Measurements from ENCODE around the gene SLC47A2. TPM values are rescaled to one million over a fixed set of nuclear protein-coding genes. Genes with fewer than 3 reads are reported as not detected.

SLC47A2 gene
- total RNA-seq, 4 donors from 2014 or later = not detected

DNA sequence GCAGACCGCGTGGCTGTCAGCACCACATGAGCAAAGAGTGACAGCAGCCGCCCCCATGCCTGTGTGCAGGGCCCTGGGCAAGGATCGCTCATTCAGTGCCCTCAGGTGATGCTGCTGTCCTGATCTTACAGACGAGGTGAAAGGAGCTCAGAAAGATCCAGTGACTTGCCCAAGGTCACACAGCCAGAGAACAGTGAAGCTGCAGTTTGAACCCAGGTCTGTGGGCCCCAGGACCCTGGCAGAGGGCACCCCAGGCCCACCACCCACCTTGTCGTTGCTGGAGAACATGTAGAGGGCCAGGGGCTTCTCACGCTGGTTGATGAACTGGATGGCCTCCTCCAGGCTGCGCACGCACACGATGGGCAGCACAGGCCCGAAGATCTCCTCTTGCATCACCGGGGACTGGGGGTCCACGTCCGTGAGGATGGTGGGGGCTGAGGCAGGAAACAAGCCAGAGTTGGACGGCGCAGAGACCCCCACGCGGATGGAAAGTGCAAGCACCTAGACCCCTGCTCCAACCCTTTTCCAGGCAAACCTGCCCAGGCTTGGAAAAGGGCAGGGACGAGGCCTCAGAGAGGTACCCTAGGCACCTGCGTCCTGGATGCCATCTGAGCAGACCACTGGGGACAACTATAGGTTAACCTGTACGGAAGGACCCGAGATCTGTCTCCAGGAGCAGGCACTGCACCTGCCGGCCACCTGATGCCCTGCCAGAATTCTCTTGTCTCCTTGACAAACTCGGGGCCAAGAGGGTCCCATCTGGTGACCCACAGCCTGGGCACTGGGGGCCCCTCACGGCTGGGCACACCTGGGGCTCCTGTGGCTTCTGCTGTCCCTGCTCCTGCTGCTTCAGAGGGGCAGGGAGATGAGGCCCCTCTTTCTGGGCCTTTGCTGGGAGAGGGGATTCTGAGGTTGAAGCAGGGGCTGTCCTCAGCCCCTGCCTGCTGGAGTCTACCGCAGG is 23.1 kb upstream of the SLC47A2 start:
- Histone ChIP-seq H3K27me3 (no peaks in the 10 kb centered on the region), H3K4me3 (no peak overlapping the region), H3K27ac (replicated peaks in 1 of 4) (no peak overlapping the region), H3K4me1 (peaks cover 3 to 5% (median 4%) of the 10 kb centered on the region in 4 donors), H3K9me3 (no peaks in the 10 kb centered on the region), H3K36me3 (no peaks in the 10 kb centered on the region)
- no peak for TF ChIP-seq CTCF (IDR thresholded peaks at IDR 0.05)
- TF ChIP-seq POLR2AphosphoS5 (IDR thresholded peaks at IDR 0.05) = no peak
- TF ChIP-seq EP300 (IDR thresholded peaks at IDR 0.05) = no peak
- no peak for TF ChIP-seq POLR2A (IDR thresholded peaks at IDR 0.05; ENCODE audit: low read depth)
- 94% methylated on average over 13 of the region's 26 CpGs for WGBS
- intact Hi-C loops (cut with DNase I) = no loop called here
- no peak for DNase-seq (ENCODE audit: extremely low spot score)

- TF ChIP-seq POLR2A (IDR thresholded peaks at IDR 0.05; ENCODE audit: low read depth) (no peak), EP300 (IDR thresholded peaks at IDR 0.05) (no peak), CTCF (IDR thresholded peaks at IDR 0.05) (no peak), POLR2AphosphoS5 (IDR thresholded peaks at IDR 0.05) (no peak)
- intact Hi-C loops (cut with DNase I) = no loop called here
- Histone ChIP-seq H3K9me3 (no peaks in the 10 kb centered on the region), H3K4me3 (no peak overlapping the region), H3K27ac (replicated peaks in 1 of 4) (no peak overlapping the region), H3K27me3 (no peaks in the 10 kb centered on the region), H3K4me1 (no peaks in the 10 kb centered on the region), H3K36me3 (no peaks in the 10 kb centered on the region)
- no CpG with 5 or more reads among the region's 9 CpGs for WGBS
- no peak for DNase-seq (ENCODE audit: extremely low spot score)
Observed at GRCh38 chr17:19738757-19739156, 22.4 kb upstream of the SLC47A2 start.

GRCh38 chr17:19738073-19738449 is 21.7 kb upstream of the SLC47A2 start:
- no peak overlapping the region for H3K4me3 ChIP-seq
- no peaks in the 10 kb centered on the region for H3K36me3 ChIP-seq
- intact Hi-C loops (cut with DNase I) = no loop called here
- H3K27ac ChIP-seq (replicated peaks in 1 of 4) = no peak overlapping the region
- H3K9me3 ChIP-seq = no peaks in the 10 kb centered on the region
- TF ChIP-seq CTCF (IDR thresholded peaks at IDR 0.05) = no peak
- TF ChIP-seq EP300 (IDR thresholded peaks at IDR 0.05) = no peak
- WGBS = 80% methylated on average over 7 of the region's 14 CpGs
- H3K4me1 ChIP-seq = no peaks in the 10 kb centered on the region
- no peak for DNase-seq (ENCODE audit: extremely low spot score)
- H3K27me3 ChIP-seq = no peaks in the 10 kb centered on the region

DNA sequence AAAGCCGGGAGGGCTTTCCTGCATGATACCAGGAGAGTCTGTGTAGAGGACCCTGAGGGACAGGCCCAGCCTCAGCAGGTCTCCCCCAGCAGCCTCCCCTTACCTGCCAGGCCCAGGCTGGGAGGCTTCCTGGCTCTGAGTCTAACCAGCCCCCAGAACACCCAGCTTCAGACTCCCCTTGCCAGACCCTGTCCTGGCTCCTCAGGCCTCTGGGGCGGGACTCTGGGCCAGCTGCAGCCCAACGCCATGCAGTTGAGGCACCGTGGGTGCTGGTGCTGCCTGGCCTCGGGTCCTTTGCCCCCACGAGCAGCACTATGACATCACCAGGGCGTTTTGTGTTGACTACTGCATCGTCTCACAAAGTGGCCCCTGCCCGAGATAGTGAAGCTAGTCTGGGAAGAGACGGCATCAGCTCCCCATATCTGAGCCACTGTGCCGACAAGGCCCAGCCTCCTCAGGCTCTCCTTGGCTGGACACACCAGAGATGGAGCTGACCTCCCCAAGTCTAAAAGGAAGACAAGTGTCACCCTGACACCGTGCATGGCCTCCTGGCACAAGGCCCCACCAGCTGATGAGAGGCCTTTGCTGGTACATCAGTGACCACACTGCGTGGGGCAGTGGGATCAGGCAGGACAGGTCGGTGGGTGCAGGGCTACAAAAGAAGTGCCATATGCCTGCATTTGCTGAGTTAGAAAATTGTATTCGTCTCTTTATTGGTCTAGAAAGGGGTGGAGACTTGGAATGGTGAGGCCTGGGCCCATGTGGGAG is 21.1 kb upstream of the SLC47A2 start:
- Histone ChIP-seq H3K9me3 (no peaks in the 10 kb centered on the region), H3K4me3 (no peak overlapping the region), H3K4me1 (no peaks in the 10 kb centered on the region), H3K36me3 (no peaks in the 10 kb centered on the region), H3K27ac (replicated peaks in 1 of 4) (no peak overlapping the region), H3K27me3 (no peaks in the 10 kb centered on the region)
- TF ChIP-seq POLR2A (IDR thresholded peaks at IDR 0.05; ENCODE audit: low read depth) (no peak), EP300 (IDR thresholded peaks at IDR 0.05) (no peak), POLR2AphosphoS5 (IDR thresholded peaks at IDR 0.05) (no peak), CTCF (IDR thresholded peaks at IDR 0.05) (no peak)
- intact Hi-C loops (cut with DNase I) = no loop called here
- no peak for DNase-seq (ENCODE audit: extremely low spot score)
- 86% methylated on average over 14 of the region's 15 CpGs for WGBS

All from esophagus muscularis mucosa (tissue), 4 donors.